Breast epithelium (tissue), 4 donors: ENCODE results near the gene SLC50A1. TPM values are rescaled to one million over a fixed set of nuclear protein-coding genes. Genes with fewer than 3 reads are reported as not detected.

ENCODE experiments used
- DNase-seq, 2 donors: peaks; one replicate each; pipeline ENCODE4 v3.0.0-alpha.2; 2019; ENCODE audit warnings: low spot score in 2 of 2
- H3K27ac ChIP-seq, 2 donors: fragments of 200-600 bp; sonication (generic) in 1 of 2; one replicate each; pipeline ENCODE4 v1.5.1; 2016 to 2019; ENCODE audit warnings: mild to moderate bottlenecking in 1 of 2
- H3K27me3 ChIP-seq, 2 donors: fragments of 200-600 bp; sonication (generic) in 1 of 2; one replicate each; pipeline versions ENCODE4 v1.5.1 to v1.6.0; 2017 to 2019; ENCODE audit warnings: control low read depth in 1 of 2, mild to moderate bottlenecking in 1 of 2
- H3K36me3 ChIP-seq: fragments of 200-600 bp; one replicate; pipeline ENCODE4 v1.5.1; 2019
- H3K4me1 ChIP-seq, 2 donors: fragments of 200-600 bp; sonication (generic); one replicate each; pipeline ENCODE4 v1.5.1; 2016 to 2019; ENCODE audit warnings: control low read depth in 1 of 2
- H3K4me3 ChIP-seq, 3 donors: fragments of 200-600 bp; sonication (generic); 1 replicate in 2 of 3; 2 replicates in 1 of 3; pipeline ENCODE4 v1.5.1; 2016 to 2019; ENCODE audit warnings: mild to moderate bottlenecking in 3 of 3, moderate library complexity in 2 of 3
- H3K9me3 ChIP-seq, 2 donors: fragments of 200-600 bp; sonication (generic) in 1 of 2; one replicate each; pipeline ENCODE4 v1.5.1; 2016 to 2019; ENCODE audit warnings: control low read depth in 1 of 2
- CTCF ChIP-seq, 3 donors: fragments of 450-650 bp; IDR thresholded peaks; one replicate each; pipeline ENCODE4 v1.5.1; 2016 to 2017; ENCODE audit warnings: antibody characterized with exemption in 3 of 3, mild to moderate bottlenecking in 3 of 3, moderate library complexity in 3 of 3
- POLR2A ChIP-seq: fragments of 450-650 bp; IDR thresholded peaks from one replicate; pipeline ENCODE4 v1.6.1; 2016; ENCODE audit warnings: antibody characterized with exemption, mild to moderate bottlenecking, moderate library complexity
- POLR2AphosphoS5 ChIP-seq, 3 donors: sonication (generic); formaldehyde crosslinking; IDR thresholded peaks; one replicate each; pipeline ENCODE4 v1.6.1; 2017; ENCODE audit warnings: antibody characterized with exemption in 3 of 3
- intact Hi-C: fragments of 100-400 bp; cut with DNase I; formaldehyde crosslinking; loops from one replicate; pipeline ENCODE4 v1.15.1; 2023; ENCODE audit warnings: low total_unique reads
- total RNA-seq, 3 donors: library from RNA; depleted of rRNA; stranded (reverse); fragments of >200 nt; gene quantifications; one replicate each; pipeline ENCODE4 v1.1.0, GENCODE V29; 2016

SLC50A1 gene
- total RNA-seq, 3 donors from 2014 or later = 25.0 to 32.4 (median 28.5) TPM

DNA sequence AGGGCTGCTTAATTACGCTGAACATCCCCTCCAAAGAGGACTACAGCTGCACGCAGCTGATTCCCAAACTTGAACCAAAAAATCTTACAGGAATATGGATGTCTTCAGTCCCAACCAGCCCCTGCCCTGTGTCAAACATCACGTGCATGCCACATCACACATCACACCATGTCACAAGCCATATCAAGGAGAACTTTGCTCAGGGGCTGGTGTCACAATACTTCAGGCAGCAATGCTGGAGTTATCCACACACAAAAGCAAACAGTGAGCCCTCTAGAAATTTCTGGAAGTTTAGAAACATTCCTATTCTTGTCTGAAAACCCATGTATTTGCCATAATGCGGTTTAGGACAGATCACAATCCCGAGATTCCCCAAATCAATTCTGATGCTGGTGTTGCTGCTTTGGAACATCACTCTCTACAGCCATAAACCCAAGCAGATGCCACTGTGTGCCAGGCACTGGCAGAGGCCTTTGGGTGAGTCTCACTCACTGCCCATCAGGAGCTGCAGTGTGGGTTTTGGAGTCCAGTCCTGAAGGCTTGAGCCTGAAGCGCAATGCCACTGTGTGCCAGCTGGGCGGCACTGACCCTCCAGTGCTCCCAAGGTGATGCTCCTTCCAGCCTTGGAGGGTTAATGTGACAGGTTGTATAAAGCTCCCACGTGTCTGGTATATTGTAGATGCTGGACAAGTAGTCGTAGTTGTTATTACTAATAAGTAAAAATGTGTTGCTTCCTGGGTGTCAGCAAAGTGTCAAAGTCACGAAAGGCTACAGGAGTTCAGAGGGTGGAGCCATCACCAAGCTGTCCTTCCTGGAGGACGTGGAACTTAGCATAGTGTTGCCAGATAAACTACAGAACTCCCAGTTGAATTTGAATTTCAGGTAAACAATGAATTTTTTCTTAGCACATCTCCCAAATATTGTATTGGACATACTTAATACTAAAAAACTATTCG lies 28.1 kb upstream of the SLC50A1 start:
- Histone ChIP-seq H3K27me3 (no peaks in the 10 kb centered on the region), H3K4me3 (no peak overlapping the region), H3K4me1 (no peaks in the 10 kb centered on the region), H3K9me3 (no peaks in the 10 kb centered on the region), H3K36me3 (no peaks in the 10 kb centered on the region), H3K27ac (no peak overlapping the region)
- no peak for DNase-seq
- intact Hi-C loops = no loop called here
- no peak for TF ChIP-seq POLR2AphosphoS5 (IDR thresholded peaks at IDR 0.05)
- no peak for TF ChIP-seq CTCF (IDR thresholded peaks at IDR 0.05)

GRCh38 chr1:155108296-155108695 lies 27.4 kb upstream of the SLC50A1 start:
- no peak for DNase-seq
- intact Hi-C loops = no loop called here
- TF ChIP-seq CTCF (IDR thresholded peaks at IDR 0.05) = no peak
- TF ChIP-seq POLR2A = no peak
- TF ChIP-seq POLR2AphosphoS5 (IDR thresholded peaks at IDR 0.05) = no peak

DNA sequence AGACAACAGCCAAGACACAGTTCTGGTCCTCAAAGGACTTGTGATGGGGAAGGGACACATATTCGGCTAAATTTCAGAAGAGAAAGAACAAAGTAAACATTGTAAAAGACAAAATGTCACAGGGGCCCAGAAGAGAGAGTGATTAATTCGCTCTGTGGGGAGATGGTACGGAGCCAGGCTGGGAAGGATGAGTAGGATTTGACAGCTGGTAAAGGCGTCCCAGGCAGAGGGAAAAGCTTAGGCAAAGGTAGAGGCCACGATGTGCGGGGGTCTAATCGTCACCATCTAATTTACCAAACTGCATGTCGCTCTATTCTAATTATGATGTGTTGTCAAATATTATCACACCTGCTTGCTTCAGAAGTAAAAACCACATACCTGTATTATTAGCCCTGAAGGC lies 25.3 kb upstream of the SLC50A1 start:
- Histone ChIP-seq H3K27me3 (no peaks in the 10 kb centered on the region), H3K36me3 (no peaks in the 10 kb centered on the region), H3K4me3 (no peak overlapping the region), H3K27ac (no peak overlapping the region), H3K4me1 (no peaks in the 10 kb centered on the region), H3K9me3 (no peaks in the 10 kb centered on the region)
- no peak for DNase-seq
- TF ChIP-seq POLR2A (no peak), CTCF (IDR thresholded peaks at IDR 0.05) (no peak), POLR2AphosphoS5 (IDR thresholded peaks at IDR 0.05) (no peak)
- intact Hi-C loops = no loop called here

More at GRCh38 chr1:155108296-155108695, 27.4 kb upstream of the SLC50A1 start:
- Histone ChIP-seq H3K9me3 (no peaks in the 10 kb centered on the region), H3K27ac (no peak overlapping the region), H3K4me3 (no peak overlapping the region), H3K4me1 (no peaks in the 10 kb centered on the region), H3K36me3 (no peaks in the 10 kb centered on the region), H3K27me3 (no peaks in the 10 kb centered on the region)

DNA sequence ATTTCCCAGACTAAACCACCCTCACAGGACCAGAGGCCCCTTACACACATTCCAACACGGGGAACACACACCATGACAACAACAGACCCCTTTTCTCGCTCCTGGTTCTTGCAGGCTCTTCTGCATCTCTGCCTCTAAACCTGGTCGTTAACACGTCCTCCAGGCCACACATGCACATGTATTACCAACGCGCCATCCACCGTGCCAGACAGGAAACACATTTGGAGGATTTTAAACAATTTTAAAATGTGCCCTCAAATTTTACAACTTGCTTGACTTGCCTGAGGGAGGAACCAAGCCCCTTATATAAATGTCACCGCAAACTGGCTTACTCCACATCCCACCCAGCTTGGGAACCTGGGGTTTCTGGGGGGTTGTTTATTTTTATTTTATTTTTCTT lies 24.8 kb upstream of the SLC50A1 start:
- H3K4me1 ChIP-seq = no peaks in the 10 kb centered on the region
- H3K9me3 ChIP-seq = no peaks in the 10 kb centered on the region
- no peaks in the 10 kb centered on the region for H3K36me3 ChIP-seq
- H3K27ac ChIP-seq = no peak overlapping the region
- no peak for TF ChIP-seq CTCF (IDR thresholded peaks at IDR 0.05)
- TF ChIP-seq POLR2AphosphoS5 (IDR thresholded peaks at IDR 0.05) = no peak
- no peaks in the 10 kb centered on the region for H3K27me3 ChIP-seq
- intact Hi-C loops = no loop called here
- no peak for DNase-seq
- no peak overlapping the region for H3K4me3 ChIP-seq

DNA sequence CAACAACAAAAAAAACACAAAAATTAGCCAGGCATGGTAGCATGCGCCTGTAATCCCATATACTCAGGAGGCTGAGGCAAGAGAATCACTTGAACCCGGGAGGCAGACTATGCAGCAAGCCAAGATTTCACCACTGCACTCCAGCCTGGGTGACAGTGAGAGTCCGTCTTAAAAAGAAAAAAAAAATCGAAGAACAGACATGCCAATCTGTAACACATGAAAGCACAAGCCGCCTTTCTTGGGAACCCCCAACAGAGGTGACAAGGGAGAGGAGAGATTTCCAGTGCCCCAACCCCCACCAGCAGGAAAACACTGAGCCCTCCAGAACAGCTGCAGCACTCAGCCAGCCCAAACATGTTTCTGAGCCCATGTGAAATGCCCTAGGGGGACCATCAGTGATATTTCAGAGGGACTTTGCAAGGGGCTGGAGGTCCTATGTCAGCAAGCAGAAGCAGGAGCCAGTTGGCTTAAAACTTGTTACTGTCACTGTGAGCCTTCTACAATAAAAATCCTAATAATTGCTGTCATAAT lies 22.1 kb upstream of the SLC50A1 start:
- no peaks in the 10 kb centered on the region for H3K4me1 ChIP-seq
- intact Hi-C loops = no loop called here
- no peaks in the 10 kb centered on the region for H3K27me3 ChIP-seq
- H3K36me3 ChIP-seq = no peaks in the 10 kb centered on the region
- no peak overlapping the region for H3K27ac ChIP-seq
- TF ChIP-seq CTCF (IDR thresholded peaks at IDR 0.05) = no peak
- no peak for TF ChIP-seq POLR2AphosphoS5 (IDR thresholded peaks at IDR 0.05)
- no peak for TF ChIP-seq POLR2A
- no peak overlapping the region for H3K4me3 ChIP-seq
- DNase-seq = no peak
- no peaks in the 10 kb centered on the region for H3K9me3 ChIP-seq
